Muscle of arm (tissue), 12 donors: Measurements from ENCODE around the gene CRYBB1. TPM values are rescaled to one million over a fixed set of nuclear protein-coding genes. Genes with fewer than 3 reads are reported as not detected.

Source experiments
- DNase-seq: peaks from one replicate; pipeline ENCODE4 v3.0.0-alpha.2; 2013
- polyA plus RNA-seq, 12 donors: library from polyadenylated mRNA; unstranded; fragments of 120-200 nt; gene quantifications; one replicate each; pipeline ENCODE4 v1.2.1, GENCODE V29; 2013; ENCODE audit not compliant: insufficient read length in 12 of 12

CRYBB1 gene
- polyA plus RNA-seq, 12 donors = 0.71 to 2.2 (median 1.1) TPM; not detected in 2

GRCh38 chr22:26555478-26555877, 62.3 kb downstream of the CRYBB1 start:
- no peak for DNase-seq

GRCh38 chr22:26554956-26555355, 62.9 kb downstream of the CRYBB1 start:
- no peak for DNase-seq

- DNase-seq = no peak
Measured at GRCh38 chr22:26553056-26553752, 64.6 kb downstream of the CRYBB1 start.

GRCh38 chr22:26552466-26552865, 65.4 kb downstream of the CRYBB1 start:
- no peak for DNase-seq

GRCh38 chr22:26551568-26551967, 66.3 kb downstream of the CRYBB1 start:
- no peak for DNase-seq

- no peak for DNase-seq
Measured at GRCh38 chr22:26550498-26551033, 67.3 kb downstream of the CRYBB1 start.

- no peak for DNase-seq
Measured at GRCh38 chr22:26549902-26550497, 67.8 kb downstream of the CRYBB1 start.

Other genes with a start within 250 kb of the CRYBB1 start
- 1 to 10 TPM in 7 of 12 donors, under 1 TPM in 4, not detected in 1; 0.56 to 3.1 (median 1.4) TPM for gene ASPHD2, start 188.8 kb downstream of the CRYBB1 start, polyA plus RNA-seq
- gene HPS4, start 134.2 kb downstream of the CRYBB1 start, polyA plus RNA-seq = 10 to 100 TPM in 11 of 12 donors, not detected in 1; 12.8 to 41.2 (median 18.6) TPM
- 10 to 100 TPM in 11 of 12 donors, not detected in 1; 21.0 to 34.1 (median 27.8) TPM for gene SRRD, start 134.2 kb downstream of the CRYBB1 start, polyA plus RNA-seq
- gene TFIP11, start 105.6 kb downstream of the CRYBB1 start, polyA plus RNA-seq = 10 to 100 TPM in 11 of 12 donors, not detected in 1; 18.2 to 29.5 (median 23.8) TPM
- 10 to 100 TPM in 3 of 12 donors, 1 to 10 TPM in 8, not detected in 1; 5.0 to 31.4 (median 7.0) TPM for gene TPST2, start 27.9 kb downstream of the CRYBB1 start, polyA plus RNA-seq
- gene CRYBA4, start 3.9 kb upstream of the CRYBB1 start, polyA plus RNA-seq = not detected
- gene MIAT, start 39.6 kb upstream of the CRYBB1 start, polyA plus RNA-seq = 1 to 10 TPM in 5 of 12 donors, under 1 TPM in 6, not detected in 1; 0.08 to 7.3 (median 0.86) TPM